HG03432 (cell line): Measurements from ENCODE around the gene KIDINS220.

ENCODE experiments used
- ATAC-seq: cut with Tn5 transposase; IDR thresholded peaks from one replicate; pipeline ENCODE4 v1.9.1; 2021; ENCODE audit warnings: mild to moderate bottlenecking, moderate library complexity; ENCODE audit not compliant: unreplicated experiment

The KIDINS220 gene

GRCh38 chr2:8806885-8807704 lies 30.3 kb downstream of the KIDINS220 start:
- ATAC-seq = no peak

DNA sequence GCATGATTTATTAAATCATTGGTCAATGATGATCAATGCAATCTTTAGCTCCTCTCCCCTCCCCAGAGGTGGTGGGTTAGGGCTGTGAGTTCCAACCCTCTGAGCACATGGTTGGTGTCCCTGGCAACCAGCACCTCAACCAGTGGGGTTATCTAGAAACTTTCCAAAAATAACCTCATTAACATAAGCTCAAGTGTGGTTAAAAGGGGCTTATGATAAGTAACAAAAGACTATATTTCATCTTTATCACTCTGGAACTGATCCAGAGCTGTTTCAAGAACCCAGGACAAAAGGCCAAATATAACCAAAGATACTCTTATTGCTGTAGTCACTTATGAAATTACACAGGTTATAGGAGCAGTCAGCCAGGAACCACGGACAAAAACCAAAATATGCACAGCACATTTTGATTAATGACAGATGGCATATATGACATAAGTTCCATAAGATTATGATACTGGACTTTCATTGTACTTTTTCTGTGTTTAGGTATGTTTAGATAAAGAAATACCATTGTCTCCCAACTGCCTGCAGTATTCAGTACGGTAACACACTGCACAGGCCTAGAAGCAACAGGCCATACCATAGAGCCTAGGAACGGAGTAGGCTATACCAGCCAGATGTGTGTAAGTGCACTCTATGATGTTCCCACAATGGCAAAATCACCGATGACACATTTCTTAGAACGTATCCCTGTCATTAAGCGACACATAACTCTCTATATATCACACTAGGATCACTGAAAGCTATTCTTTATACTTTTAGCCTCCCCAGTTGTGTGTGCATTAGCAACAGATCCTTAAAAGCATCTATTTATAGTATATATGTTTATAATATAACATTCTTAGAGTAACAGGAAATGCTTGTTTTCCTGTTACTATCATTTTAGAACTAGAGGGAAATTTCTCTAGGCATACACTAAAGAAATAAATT lies 31.9 kb downstream of the KIDINS220 start:
- ATAC-seq = no peak

- peak; percentile 100 for ATAC-seq
Measured at GRCh38 chr2:8803658-8804379, 33.6 kb downstream of the KIDINS220 start.

- no peak for ATAC-seq
Measured at GRCh38 chr2:8802741-8803140, 34.7 kb downstream of the KIDINS220 start.

DNA sequence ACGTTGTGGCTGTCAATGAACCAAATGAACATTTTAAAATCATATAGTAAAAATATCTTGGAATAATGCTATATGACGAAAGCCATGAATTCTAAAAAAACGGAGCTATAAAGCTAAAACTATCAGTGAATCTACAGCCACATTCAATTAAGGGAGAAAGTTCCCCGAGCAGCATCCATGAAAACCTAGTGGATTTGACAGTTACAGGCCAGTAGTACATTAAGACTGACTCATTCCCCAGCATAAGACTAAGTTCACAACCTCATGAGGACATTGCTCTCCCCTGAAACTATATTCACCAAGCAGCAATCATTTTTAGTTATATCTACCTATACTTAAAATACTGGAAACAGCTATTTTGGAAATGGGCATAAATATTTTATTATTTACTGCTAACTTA lies 36.6 kb downstream of the KIDINS220 start:
- ATAC-seq = no peak

DNA sequence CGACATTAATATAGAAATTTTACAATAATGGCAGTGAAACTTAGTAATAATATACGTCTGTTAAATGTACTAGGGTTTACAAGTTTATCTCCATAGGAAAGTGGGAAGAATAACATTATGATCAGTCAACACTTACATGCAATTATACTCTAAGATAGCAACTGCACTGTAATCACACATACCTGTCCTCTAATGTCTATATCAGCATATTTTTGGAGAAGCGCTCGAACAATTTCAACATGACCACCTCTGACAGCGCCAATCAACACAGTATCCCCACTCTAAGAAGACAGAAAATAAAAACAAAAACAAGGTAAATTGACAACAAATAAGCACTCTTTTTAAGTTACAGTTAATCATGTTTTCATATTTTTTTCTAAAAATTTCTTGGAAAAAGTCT lies 37.2 kb downstream of the KIDINS220 start:
- no peak for ATAC-seq

DNA sequence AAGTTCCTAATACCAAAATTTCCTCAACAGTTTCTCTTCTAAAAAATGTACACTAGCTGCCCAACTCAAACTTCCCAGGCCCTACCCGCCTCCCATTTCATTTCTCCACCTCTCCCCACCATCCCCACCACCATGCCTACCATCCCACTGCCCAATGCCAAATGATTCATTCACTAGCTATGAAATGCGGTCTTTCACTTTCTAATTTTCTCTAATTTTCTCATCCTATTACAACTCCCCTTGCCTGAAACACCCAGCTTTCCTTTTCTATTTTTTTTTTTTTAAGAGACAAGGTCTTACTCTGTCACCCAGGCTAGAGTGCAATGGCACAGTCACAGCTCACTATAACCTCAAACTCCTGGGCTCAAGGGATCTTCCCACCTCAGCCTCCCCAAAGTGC lies 38.4 kb downstream of the KIDINS220 start:
- ATAC-seq = no peak

DNA sequence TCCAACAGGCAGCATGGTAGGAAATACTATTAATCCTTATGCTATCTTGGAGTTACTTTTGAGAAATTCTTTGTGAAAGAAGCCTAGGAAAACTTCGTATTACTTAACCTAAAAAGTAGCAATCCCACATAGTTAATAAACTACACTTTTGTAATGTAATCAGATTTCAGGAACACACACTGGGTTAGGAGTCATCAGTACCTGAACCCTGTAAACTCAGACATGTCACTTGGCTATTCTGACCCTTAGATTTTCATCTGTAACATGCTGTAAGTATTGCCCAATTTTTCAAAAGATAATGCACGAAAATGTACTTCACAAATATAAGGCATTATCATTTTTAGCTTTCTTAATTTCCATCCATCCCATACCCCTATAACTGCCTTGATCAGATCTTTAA lies 39.0 kb downstream of the KIDINS220 start:
- no peak for ATAC-seq

- ATAC-seq = no peak
Measured at GRCh38 chr2:8797682-8798081, 39.7 kb downstream of the KIDINS220 start.

DNA sequence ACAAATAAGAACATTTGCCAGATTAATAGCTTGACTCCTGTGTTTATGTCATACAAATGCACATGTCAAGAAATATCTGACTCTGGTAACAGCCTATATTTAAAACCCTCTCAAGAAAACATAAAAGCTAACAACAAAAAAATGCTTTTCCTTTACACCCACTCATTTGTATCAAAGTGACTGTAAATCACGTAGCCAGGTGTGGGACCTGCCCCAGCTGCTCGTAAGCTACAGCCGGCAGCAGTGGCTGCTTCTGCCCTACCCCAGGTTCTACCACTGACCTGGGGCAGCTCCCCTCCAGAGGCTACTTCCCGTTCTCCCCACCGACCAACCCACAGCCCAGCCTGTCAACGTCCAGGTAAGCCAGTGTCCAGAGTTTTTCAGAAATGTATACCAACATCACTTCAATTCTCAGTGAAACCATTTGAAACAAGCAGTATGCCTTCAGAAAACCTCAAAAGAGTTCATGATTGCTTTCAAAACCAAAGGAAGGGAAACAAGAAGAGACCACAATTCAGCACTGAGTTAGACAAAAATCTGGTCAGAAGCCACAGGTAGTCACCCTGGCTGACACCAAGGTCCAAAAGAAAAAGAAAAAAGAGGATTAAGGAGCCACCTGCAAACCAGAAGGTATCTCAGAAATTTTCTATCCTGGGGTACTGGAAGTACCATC lies 40.4 kb downstream of the KIDINS220 start:
- ATAC-seq = peak; percentile 76

- ATAC-seq = no peak
Measured at GRCh38 chr2:8796315-8796848, 41.0 kb downstream of the KIDINS220 start.

GRCh38 chr2:8794923-8795825 lies 42.2 kb downstream of the KIDINS220 start:
- no peak for ATAC-seq

DNA sequence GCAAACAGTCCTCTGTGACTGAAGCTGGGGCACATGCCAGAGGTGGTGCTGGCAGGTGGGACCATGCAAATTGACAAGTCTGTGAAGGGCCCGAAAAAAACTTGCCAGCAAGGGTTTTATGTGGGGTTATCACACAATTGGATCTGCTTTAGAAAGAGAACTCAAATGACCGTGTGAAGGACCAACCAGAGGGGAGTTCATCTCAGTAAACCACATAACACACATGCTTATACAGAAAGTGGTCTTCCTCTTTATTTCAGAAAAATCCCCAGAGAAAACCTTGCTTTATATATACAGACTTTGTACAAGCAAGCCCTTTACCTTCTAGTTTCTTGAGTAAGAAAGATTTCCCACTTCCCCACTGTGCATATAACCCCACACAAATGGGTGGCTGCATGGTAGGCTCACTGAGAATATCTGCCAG lies 46.7 kb downstream of the KIDINS220 start:
- ATAC-seq = peak; percentile 73

- no peak for ATAC-seq
Measured at GRCh38 chr2:8786463-8786862, 51.0 kb downstream of the KIDINS220 start.

DNA sequence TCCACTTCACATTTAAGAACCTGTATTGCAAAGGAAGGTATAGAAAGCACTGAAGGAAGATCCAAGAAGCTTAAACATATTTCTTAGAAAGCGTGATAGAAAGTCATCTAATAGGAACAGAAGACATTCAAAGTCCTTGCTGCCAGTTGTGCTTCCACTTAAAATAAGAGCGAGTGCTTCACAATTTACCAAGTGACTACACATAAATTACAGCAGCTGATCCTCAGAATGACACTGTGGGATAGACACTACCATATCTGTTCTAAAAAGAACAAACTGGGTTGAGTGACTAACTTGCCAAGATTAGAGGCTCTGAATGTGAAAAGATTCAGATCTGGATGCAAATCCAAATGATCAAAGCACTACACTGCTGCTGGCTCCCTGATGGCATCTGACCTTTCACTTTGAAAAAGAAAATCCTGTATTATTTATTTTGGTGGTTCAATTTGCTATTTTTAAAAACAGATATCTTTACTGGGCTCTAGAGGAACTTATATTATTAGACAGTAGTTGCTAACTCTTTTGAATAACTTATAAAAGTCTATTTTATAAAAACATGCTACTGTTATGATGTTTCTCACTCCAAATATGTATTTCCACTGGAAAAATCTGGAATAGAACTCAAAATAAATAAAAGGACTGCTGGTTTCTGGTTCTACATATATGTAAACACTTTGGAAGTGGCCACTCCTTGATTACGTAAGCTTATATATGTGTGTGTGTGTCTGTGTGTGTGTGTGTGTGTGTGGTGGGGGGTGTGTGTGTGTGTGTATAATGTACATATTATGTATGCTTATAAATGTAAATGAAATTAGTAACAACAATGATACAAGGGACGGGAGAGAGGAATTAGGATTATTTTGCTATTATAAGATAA lies 57.4 kb downstream of the KIDINS220 start:
- ATAC-seq = no peak

GRCh38 chr2:8774371-8774770 lies 63.0 kb downstream of the KIDINS220 start:
- no peak for ATAC-seq

GRCh38 chr2:8767324-8767723 lies 70.1 kb downstream of the KIDINS220 start:
- ATAC-seq = no peak

- ATAC-seq = no peak
Measured at GRCh38 chr2:8761529-8762164, 75.8 kb downstream of the KIDINS220 start.
